Right lung (tissue), 5 donors: Measurements from ENCODE around the gene ATP8B1. TPM values are rescaled to one million over a fixed set of nuclear protein-coding genes. Genes with fewer than 3 reads are reported as not detected.

Experiments
- DNase-seq, 2 donors: peaks; one replicate each; pipeline ENCODE4 v3.0.0-alpha.2; 2013
- polyA plus RNA-seq, 5 donors: library from polyadenylated mRNA; unstranded; fragments of 120-200 nt; gene quantifications; one replicate each; pipeline versions ENCODE4 v1.2.1 to v1.2.3, GENCODE V29; 2013; ENCODE audit warnings: inconsistent platforms in 1 of 5, low replicate concordance in 1 of 5; ENCODE audit not compliant: insufficient read length in 5 of 5, insufficient read depth in 1 of 5

ATP8B1 gene
- polyA plus RNA-seq, 5 donors = 12.1 to 20.5 (median 18.3) TPM

GRCh38 chr18:57793302-57793986 lies 9.7 kb downstream of the ATP8B1 start:
- no peak for DNase-seq

- DNase-seq = no peak
These were observed 10.3 kb downstream of the ATP8B1 start for GRCh38 chr18:57792631-57793301.

GRCh38 chr18:57791911-57792310 lies 11.2 kb downstream of the ATP8B1 start:
- no peak for DNase-seq

- no peak for DNase-seq
These were observed 11.9 kb downstream of the ATP8B1 start for GRCh38 chr18:57791192-57791591.

GRCh38 chr18:57790316-57790715 lies 12.8 kb downstream of the ATP8B1 start:
- no peak for DNase-seq

GRCh38 chr18:57789759-57790158 lies 13.4 kb downstream of the ATP8B1 start:
- no peak for DNase-seq

GRCh38 chr18:57789090-57789489 lies 14.0 kb downstream of the ATP8B1 start:
- no peak for DNase-seq

GRCh38 chr18:57787068-57787685 lies 15.9 kb downstream of the ATP8B1 start:
- DNase-seq = no peak

GRCh38 chr18:57785751-57786437 lies 17.2 kb downstream of the ATP8B1 start:
- DNase-seq = no peak

- no peak for DNase-seq
These were observed 18.4 kb downstream of the ATP8B1 start for GRCh38 chr18:57784801-57785114.

- DNase-seq = no peak
These were observed 18.9 kb downstream of the ATP8B1 start for GRCh38 chr18:57784034-57784800.

GRCh38 chr18:57782049-57782448 lies 21.1 kb downstream of the ATP8B1 start:
- DNase-seq = no peak

- DNase-seq = no peak
These were observed 22.3 kb downstream of the ATP8B1 start for GRCh38 chr18:57780706-57781347.

GRCh38 chr18:57780318-57780705 lies 22.8 kb downstream of the ATP8B1 start:
- DNase-seq = no peak

- DNase-seq = peak in 1 of 2 donors; percentile 59
These were observed 26.3 kb downstream of the ATP8B1 start for GRCh38 chr18:57776767-57777166.

GRCh38 chr18:57776354-57776753 lies 26.8 kb downstream of the ATP8B1 start:
- no peak for DNase-seq

- DNase-seq = no peak
These were observed 27.2 kb downstream of the ATP8B1 start for GRCh38 chr18:57775937-57776336.

GRCh38 chr18:57772387-57772799 lies 30.7 kb downstream of the ATP8B1 start:
- no peak for DNase-seq

- no peak for DNase-seq
These were observed 31.5 kb downstream of the ATP8B1 start for GRCh38 chr18:57771626-57772025.

- DNase-seq = no peak
These were observed 31.9 kb downstream of the ATP8B1 start for GRCh38 chr18:57771193-57771592.
